ENCODE measurements around the gene ECE1. TPM values are rescaled to one million over a fixed set of nuclear protein-coding genes. Genes with fewer than 3 reads are reported as not detected.

ECE1 gene
- total and polyA plus RNA-seq, 9 of the 15 experiments (the other 6 are each of a cell fraction or from before 2014, with no cell fraction given), result 0.56 to 34.8 (median 11.0) TPM

DNA sequence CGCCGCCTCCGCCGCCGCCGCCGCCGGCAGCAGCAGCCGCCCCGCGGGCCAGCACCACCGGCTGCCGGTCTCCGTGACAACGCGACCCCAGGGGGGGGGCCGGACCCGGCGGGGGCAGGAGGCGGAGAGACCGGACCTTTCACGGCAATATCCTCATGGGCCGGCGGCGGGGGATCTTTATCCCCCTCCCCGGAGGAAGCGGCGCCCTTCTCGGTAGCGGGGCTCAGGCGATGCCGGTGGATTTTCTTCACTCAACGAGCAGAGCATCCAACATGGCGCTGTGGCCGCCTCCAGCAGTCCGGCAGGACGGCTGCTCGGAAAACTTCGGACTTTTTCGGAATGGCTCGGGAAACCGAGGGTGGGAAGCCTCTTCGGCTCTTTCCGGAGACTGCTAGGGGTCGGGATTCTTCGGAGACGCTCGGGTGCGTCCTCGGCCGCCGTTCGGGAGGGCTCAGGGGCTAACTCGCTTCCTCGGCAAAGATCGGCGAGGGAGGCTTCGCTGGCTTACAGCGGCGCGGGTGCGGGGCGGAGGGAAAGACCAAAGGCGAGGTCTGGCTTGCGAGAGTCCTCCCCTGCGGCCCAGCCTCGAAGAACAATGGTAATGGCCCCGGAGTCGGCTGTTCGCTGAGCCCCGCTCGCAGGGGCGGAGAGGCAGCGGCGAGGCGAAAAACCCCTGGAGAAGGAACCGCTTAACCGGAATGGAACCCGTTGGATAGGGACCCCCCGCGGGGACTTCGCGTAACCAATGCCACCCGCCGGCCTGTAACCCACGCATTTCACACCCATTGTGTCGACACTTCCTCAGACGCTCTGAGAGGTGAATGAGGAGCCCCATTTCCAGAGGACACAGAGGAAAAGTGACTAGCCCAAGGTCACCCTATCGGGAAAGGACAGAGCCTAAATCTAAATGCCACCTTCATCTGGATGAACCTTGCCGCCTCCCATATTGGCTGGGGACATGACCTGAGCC, 113.4 kb downstream of the ECE1 start, which contains the start of gene EIF4G3 (continued):
- TF ChIP-seq ZBED1 (IDR thresholded peaks at IDR 0.05), result no peak
- TF ChIP-seq, protein P1, sequence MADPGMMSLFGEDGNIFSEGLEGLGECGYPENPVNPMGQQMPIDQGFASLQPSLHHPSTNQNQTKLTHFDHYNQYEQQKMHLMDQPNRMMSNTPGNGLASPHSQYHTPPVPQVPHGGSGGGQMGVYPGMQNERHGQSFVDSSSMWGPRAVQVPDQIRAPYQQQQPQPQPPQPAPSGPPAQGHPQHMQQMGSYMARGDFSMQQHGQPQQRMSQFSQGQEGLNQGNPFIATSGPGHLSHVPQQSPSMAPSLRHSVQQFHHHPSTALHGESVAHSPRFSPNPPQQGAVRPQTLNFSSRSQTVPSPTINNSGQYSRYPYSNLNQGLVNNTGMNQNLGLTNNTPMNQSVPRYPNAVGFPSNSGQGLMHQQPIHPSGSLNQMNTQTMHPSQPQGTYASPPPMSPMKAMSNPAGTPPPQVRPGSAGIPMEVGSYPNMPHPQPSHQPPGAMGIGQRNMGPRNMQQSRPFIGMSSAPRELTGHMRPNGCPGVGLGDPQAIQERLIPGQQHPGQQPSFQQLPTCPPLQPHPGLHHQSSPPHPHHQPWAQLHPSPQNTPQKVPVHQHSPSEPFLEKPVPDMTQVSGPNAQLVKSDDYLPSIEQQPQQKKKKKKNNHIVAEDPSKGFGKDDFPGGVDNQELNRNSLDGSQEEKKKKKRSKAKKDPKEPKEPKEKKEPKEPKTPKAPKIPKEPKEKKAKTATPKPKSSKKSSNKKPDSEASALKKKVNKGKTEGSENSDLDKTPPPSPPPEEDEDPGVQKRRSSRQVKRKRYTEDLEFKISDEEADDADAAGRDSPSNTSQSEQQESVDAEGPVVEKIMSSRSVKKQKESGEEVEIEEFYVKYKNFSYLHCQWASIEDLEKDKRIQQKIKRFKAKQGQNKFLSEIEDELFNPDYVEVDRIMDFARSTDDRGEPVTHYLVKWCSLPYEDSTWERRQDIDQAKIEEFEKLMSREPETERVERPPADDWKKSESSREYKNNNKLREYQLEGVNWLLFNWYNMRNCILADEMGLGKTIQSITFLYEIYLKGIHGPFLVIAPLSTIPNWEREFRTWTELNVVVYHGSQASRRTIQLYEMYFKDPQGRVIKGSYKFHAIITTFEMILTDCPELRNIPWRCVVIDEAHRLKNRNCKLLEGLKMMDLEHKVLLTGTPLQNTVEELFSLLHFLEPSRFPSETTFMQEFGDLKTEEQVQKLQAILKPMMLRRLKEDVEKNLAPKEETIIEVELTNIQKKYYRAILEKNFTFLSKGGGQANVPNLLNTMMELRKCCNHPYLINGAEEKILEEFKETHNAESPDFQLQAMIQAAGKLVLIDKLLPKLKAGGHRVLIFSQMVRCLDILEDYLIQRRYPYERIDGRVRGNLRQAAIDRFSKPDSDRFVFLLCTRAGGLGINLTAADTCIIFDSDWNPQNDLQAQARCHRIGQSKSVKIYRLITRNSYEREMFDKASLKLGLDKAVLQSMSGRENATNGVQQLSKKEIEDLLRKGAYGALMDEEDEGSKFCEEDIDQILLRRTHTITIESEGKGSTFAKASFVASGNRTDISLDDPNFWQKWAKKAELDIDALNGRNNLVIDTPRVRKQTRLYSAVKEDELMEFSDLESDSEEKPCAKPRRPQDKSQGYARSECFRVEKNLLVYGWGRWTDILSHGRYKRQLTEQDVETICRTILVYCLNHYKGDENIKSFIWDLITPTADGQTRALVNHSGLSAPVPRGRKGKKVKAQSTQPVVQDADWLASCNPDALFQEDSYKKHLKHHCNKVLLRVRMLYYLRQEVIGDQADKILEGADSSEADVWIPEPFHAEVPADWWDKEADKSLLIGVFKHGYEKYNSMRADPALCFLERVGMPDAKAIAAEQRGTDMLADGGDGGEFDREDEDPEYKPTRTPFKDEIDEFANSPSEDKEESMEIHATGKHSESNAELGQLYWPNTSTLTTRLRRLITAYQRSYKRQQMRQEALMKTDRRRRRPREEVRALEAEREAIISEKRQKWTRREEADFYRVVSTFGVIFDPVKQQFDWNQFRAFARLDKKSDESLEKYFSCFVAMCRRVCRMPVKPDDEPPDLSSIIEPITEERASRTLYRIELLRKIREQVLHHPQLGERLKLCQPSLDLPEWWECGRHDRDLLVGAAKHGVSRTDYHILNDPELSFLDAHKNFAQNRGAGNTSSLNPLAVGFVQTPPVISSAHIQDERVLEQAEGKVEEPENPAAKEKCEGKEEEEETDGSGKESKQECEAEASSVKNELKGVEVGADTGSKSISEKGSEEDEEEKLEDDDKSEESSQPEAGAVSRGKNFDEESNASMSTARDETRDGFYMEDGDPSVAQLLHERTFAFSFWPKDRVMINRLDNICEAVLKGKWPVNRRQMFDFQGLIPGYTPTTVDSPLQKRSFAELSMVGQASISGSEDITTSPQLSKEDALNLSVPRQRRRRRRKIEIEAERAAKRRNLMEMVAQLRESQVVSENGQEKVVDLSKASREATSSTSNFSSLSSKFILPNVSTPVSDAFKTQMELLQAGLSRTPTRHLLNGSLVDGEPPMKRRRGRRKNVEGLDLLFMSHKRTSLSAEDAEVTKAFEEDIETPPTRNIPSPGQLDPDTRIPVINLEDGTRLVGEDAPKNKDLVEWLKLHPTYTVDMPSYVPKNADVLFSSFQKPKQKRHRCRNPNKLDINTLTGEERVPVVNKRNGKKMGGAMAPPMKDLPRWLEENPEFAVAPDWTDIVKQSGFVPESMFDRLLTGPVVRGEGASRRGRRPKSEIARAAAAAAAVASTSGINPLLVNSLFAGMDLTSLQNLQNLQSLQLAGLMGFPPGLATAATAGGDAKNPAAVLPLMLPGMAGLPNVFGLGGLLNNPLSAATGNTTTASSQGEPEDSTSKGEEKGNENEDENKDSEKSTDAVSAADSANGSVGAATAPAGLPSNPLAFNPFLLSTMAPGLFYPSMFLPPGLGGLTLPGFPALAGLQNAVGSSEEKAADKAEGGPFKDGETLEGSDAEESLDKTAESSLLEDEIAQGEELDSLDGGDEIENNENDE (IDR thresholded peaks at IDR 0.05; ENCODE audit: low read depth, low read length), result no peak
- TF ChIP-seq, protein P2, sequence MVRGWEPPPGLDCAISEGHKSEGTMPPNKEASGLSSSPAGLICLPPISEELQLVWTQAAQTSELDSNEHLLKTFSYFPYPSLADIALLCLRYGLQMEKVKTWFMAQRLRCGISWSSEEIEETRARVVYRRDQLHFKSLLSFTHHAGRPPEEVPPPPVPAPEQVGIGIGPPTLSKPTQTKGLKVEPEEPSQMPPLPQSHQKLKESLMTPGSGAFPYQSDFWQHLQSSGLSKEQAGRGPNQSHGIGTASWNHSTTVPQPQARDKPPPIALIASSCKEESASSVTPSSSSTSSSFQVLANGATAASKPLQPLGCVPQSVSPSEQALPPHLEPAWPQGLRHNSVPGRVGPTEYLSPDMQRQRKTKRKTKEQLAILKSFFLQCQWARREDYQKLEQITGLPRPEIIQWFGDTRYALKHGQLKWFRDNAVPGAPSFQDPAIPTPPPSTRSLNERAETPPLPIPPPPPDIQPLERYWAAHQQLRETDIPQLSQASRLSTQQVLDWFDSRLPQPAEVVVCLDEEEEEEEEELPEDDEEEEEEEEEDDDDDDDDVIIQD (CRISPR knock-in tag; IDR thresholded peaks at IDR 0.05), result no peak
- TF ChIP-seq DDX20 (tag; IDR thresholded peaks at IDR 0.05; ENCODE audit: low read depth), result no peak; the same call in 1 of the 2 replicates
- peak; percentile 65; the same call in 1 of the 2 replicates for TF ChIP-seq ZNF668 (CRISPR knock-in tag; IDR thresholded peaks at IDR 0.05)
- no peak for TF ChIP-seq ZNF561 (CRISPR knock-in tag; conservative IDR thresholded peaks at IDR 0.05)
- TF ChIP-seq TCFL5 (CRISPR knock-in tag; conservative IDR thresholded peaks at IDR 0.05), result 0 out of 2 replicates have a peak, but pooled peaks have one; percentile 23
- no peak for TF ChIP-seq RFX7 (CRISPR knock-in tag; IDR thresholded peaks at IDR 0.05)
- no peak for TF ChIP-seq MTA2 (IDR thresholded peaks at IDR 0.05; ENCODE audit: low read depth)
- no peak for TF ChIP-seq SREBF2 (CRISPR knock-in tag; IDR thresholded peaks at IDR 0.05)
- TF ChIP-seq ZEB2 (IDR thresholded peaks at IDR 0.05), result no peak
- 0 out of 2 replicates have a peak, but pooled peaks have one; percentile 9 for TF ChIP-seq CREM (IDR thresholded peaks at IDR 0.05; ENCODE audit: low read depth)
- TF ChIP-seq ZBTB1 (CRISPR knock-in tag; IDR thresholded peaks at IDR 0.05; ENCODE audit: borderline replicate concordance, low read depth), result no peak
- TF ChIP-seq ZNF586 (CRISPR knock-in tag; conservative IDR thresholded peaks at IDR 0.05), result no peak
- TF ChIP-seq KLF1 (tag; IDR thresholded peaks at IDR 0.05), result no peak
- TF ChIP-seq ZNF79 (CRISPR knock-in tag; IDR thresholded peaks at IDR 0.05; ENCODE audit: low read depth), result no peak
